Right atrium auricular region (tissue), 2 donors: Measurements from ENCODE around the gene MAD1L1. TPM values are rescaled to one million over a fixed set of nuclear protein-coding genes. Genes with fewer than 3 reads are reported as not detected.
A peak's percentile ranks its signal among the peaks of the same experiment; 100 is the strongest.

Experiments
- DNase-seq: peaks from one replicate; pipeline ENCODE4 v3.0.0-alpha.2; 2019; ENCODE audit warnings: low spot score
- H3K27ac ChIP-seq, 2 donors: fragments of 200-600 bp; sonication (generic); 1 replicate in 1 of 2; 2 replicates in 1 of 2; pipeline ENCODE4 v1.5.1; 2016 to 2019
- H3K27me3 ChIP-seq, 2 donors: fragments of 200-600 bp; sonication (generic); one replicate each; pipeline versions ENCODE4 v1.5.1 to v1.6.0; 2017 to 2019
- H3K36me3 ChIP-seq: fragments of 200-600 bp; sonication (generic); one replicate; pipeline ENCODE4 v1.5.1; 2016
- H3K4me1 ChIP-seq, 2 donors: fragments of 200-600 bp; sonication (generic); one replicate each; pipeline versions ENCODE4 v1.5.1 to v1.6.0; 2017 to 2019
- H3K4me3 ChIP-seq, 2 donors: fragments of 200-600 bp; sonication (generic); 1 replicate in 1 of 2; 2 replicates in 1 of 2; pipeline ENCODE4 v1.5.1; 2017 to 2019; ENCODE audit warnings: mild to moderate bottlenecking in 1 of 2, moderate library complexity in 1 of 2
- H3K9me3 ChIP-seq, 2 donors: fragments of 200-600 bp; sonication (generic); one replicate each; pipeline ENCODE4 v1.5.1; 2019
- CTCF ChIP-seq, 2 donors: fragments of 200-600 bp; sonication (generic); IDR thresholded peaks; one replicate each; pipeline ENCODE4 v1.5.1; 2019; ENCODE audit warnings: antibody characterized with exemption in 2 of 2
- total RNA-seq, 2 donors: library from RNA; depleted of rRNA; stranded (reverse); fragments of >200 nt; gene quantifications; one replicate each; pipeline ENCODE4 v1.1.0, GENCODE V29; 2016

The MAD1L1 gene
- total RNA-seq, 2 donors from 2014 or later = 13.3 to 31.9 TPM

GRCh38 chr7:2212906-2213305, 19.8 kb downstream of the MAD1L1 start:
- Histone ChIP-seq H3K9me3 (no peaks in the 10 kb centered on the region), H3K27ac (peak overlapping the region; percentile 77 to 98), H3K4me3 (no peak overlapping the region), H3K4me1 (peaks cover 0 to 11% of the 10 kb centered on the region in 2 donors), H3K36me3 (peaks cover 52% of the 10 kb centered on the region), H3K27me3 (no peaks in the 10 kb centered on the region)
- DNase-seq = no peak
- no peak for TF ChIP-seq CTCF (IDR thresholded peaks at IDR 0.05)

- no peak for DNase-seq
- H3K27ac ChIP-seq = no peak overlapping the region
- peaks cover 48% of the 10 kb centered on the region for H3K36me3 ChIP-seq
These were observed 20.8 kb downstream of the MAD1L1 start for GRCh38 chr7:2211926-2212325.

GRCh38 chr7:2211259-2211880, 21.4 kb downstream of the MAD1L1 start:
- Histone ChIP-seq H3K27ac (no peak overlapping the region), H3K9me3 (no peaks in the 10 kb centered on the region), H3K4me3 (no peak overlapping the region), H3K36me3 (peaks cover 42% of the 10 kb centered on the region), H3K27me3 (no peaks in the 10 kb centered on the region), H3K4me1 (peaks cover 0 to 11% of the 10 kb centered on the region in 2 donors)
- TF ChIP-seq CTCF (IDR thresholded peaks at IDR 0.05) = no peak
- no peak for DNase-seq

More at GRCh38 chr7:2211926-2212325, 20.8 kb downstream of the MAD1L1 start:
- no peak for TF ChIP-seq CTCF (IDR thresholded peaks at IDR 0.05)
- H3K4me1 ChIP-seq = peaks cover 0 to 11% of the 10 kb centered on the region in 2 donors
- no peak overlapping the region for H3K4me3 ChIP-seq
- H3K27me3 ChIP-seq = no peaks in the 10 kb centered on the region
- H3K9me3 ChIP-seq = no peaks in the 10 kb centered on the region

GRCh38 chr7:2210551-2211258, 22.0 kb downstream of the MAD1L1 start:
- Histone ChIP-seq H3K4me1 (peaks cover 0 to 11% of the 10 kb centered on the region in 2 donors), H3K36me3 (peaks cover 36% of the 10 kb centered on the region), H3K9me3 (no peaks in the 10 kb centered on the region), H3K27me3 (no peaks in the 10 kb centered on the region), H3K27ac (no peak overlapping the region), H3K4me3 (no peak overlapping the region)
- no peak for TF ChIP-seq CTCF (IDR thresholded peaks at IDR 0.05)
- no peak for DNase-seq

GRCh38 chr7:2209961-2210323, 22.8 kb downstream of the MAD1L1 start:
- DNase-seq = no peak
- no peak for TF ChIP-seq CTCF (IDR thresholded peaks at IDR 0.05)
- H3K27me3 ChIP-seq = no peaks in the 10 kb centered on the region
- H3K9me3 ChIP-seq = no peaks in the 10 kb centered on the region
- peaks cover 32% of the 10 kb centered on the region for H3K36me3 ChIP-seq
- H3K4me3 ChIP-seq = no peak overlapping the region
- no peak overlapping the region for H3K27ac ChIP-seq
- H3K4me1 ChIP-seq = peaks cover 0 to 11% of the 10 kb centered on the region in 2 donors
